OCI-LY1 (cell line): ENCODE results near the gene CACNA1E.

Experiments
- H2AFZ ChIP-seq: fragments of 200-600 bp; sonication (generic), shearing (Covaris generic); 2 replicates; pipeline ENCODE4 v1.6.0; 2014; ENCODE audit warnings: antibody characterized with exemption, mild to moderate bottlenecking, low read length
- H3F3A ChIP-seq: fragments of 200-600 bp; sonication (generic), shearing (Covaris generic); 2 replicates; pipeline ENCODE4 v1.6.0; 2014; ENCODE audit warnings: mild to moderate bottlenecking, antibody characterized with exemption, low read length, moderate library complexity; ENCODE audit not compliant: insufficient read depth
- H3K27ac ChIP-seq: fragments of 200-600 bp; sonication (generic); 2 replicates; pipeline ENCODE4 v1.5.1; 2014; ENCODE audit warnings: low read length, mixed run types, mild to moderate bottlenecking, low read depth; ENCODE audit not compliant: poor library complexity, severe bottlenecking
- H3K27me3 ChIP-seq: fragments of 200-600 bp; sonication (generic); 2 replicates; pipeline ENCODE4 v1.6.0; 2014; ENCODE audit warnings: antibody characterized with exemption, mild to moderate bottlenecking, low read length, moderate library complexity; ENCODE audit not compliant: insufficient read depth
- H3K36me3 ChIP-seq: fragments of 200-600 bp; sonication (generic); 2 replicates; pipeline ENCODE4 v1.6.1; 2014; ENCODE audit warnings: mild to moderate bottlenecking, antibody characterized with exemption, low read length, moderate library complexity, mixed read lengths; ENCODE audit not compliant: insufficient read depth
- H3K4me1 ChIP-seq: fragments of 200-600 bp; sonication (generic); 2 replicates; pipeline ENCODE4 v1.5.1; 2014; ENCODE audit warnings: mild to moderate bottlenecking, low read length, moderate library complexity; ENCODE audit not compliant: insufficient read depth, severe bottlenecking
- H3K4me2 ChIP-seq: fragments of 200-600 bp; sonication (generic), shearing (Covaris generic); 2 replicates; pipeline ENCODE4 v1.6.1; 2014; ENCODE audit warnings: low read length
- H3K4me3 ChIP-seq: fragments of 200-600 bp; sonication (generic); 2 replicates; pipeline ENCODE4 v1.5.1; 2014; ENCODE audit warnings: low read length, low read depth, mild to moderate bottlenecking, mixed read lengths; ENCODE audit not compliant: poor library complexity, severe bottlenecking
- H3K79me2 ChIP-seq: fragments of 200-600 bp; shearing (Covaris generic); 2 replicates; pipeline ENCODE4 v1.6.1; 2016; ENCODE audit warnings: mixed run types, low read length, mixed read lengths; ENCODE audit not compliant: insufficient read depth
- H3K9ac ChIP-seq: fragments of 200-600 bp; sonication (generic), shearing (Covaris generic); 2 replicates; pipeline ENCODE4 v1.6.1; 2014; ENCODE audit warnings: mild to moderate bottlenecking, low read length, mixed read lengths
- H3K9me2 ChIP-seq: fragments of 200-600 bp; sonication (generic), shearing (Covaris generic); 2 replicates; pipeline ENCODE4 v1.6.1; 2014; ENCODE audit warnings: low read depth, mild to moderate bottlenecking, low read length, mixed read lengths
- H3K9me3 ChIP-seq: fragments of 200-600 bp; shearing (Covaris generic); 2 replicates; pipeline ENCODE4 v1.6.1; 2014; ENCODE audit warnings: low read length, mixed read lengths
- H4K20me1 ChIP-seq: fragments of 200-600 bp; sonication (generic), shearing (Covaris generic); 2 replicates; pipeline ENCODE4 v1.6.0; 2016; ENCODE audit warnings: mild to moderate bottlenecking, low read length; ENCODE audit not compliant: insufficient read depth
- EZH2 ChIP-seq: fragments of 200-600 bp; sonication (generic), shearing (Covaris generic); IDR thresholded peaks from 2 replicates; pipeline ENCODE4 v1.8.0; 2017; ENCODE audit warnings: borderline replicate concordance, mixed run types, mild to moderate bottlenecking, antibody characterized with exemption, low read length, moderate library complexity, mixed read lengths
- TF ChIP-seq, protein P1 (sequence below): fragments of 200-600 bp; sonication (generic), shearing (Covaris generic); IDR thresholded peaks from 2 replicates; pipeline ENCODE4 v1.5.1; 2017; ENCODE audit warnings: mild to moderate bottlenecking, antibody characterized with exemption, low read length, moderate library complexity, mixed read lengths

Gene CACNA1E

DNA sequence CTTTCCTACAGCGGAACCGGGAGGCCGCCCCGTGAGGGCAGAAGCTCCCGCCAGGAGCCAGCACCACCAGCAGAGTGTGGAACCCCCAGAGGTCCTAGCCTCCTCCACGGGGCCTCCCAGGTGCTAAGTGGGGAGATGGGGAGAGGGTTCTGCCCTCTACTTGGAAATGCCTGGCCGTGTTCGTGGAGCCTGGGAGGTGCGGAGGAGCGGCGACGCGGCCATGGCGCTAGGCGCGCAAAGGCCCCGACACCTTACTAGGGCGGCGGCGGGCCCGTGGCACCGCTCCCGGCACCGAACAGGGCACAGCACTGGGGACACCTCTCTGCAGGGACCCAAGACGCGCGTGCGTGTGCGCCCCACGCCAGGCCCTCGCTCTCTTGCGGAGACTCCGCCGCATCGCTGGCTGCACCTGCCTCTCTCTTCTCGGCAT is 1.3 kb upstream of the CACNA1E start:
- H3K27me3 ChIP-seq, result no peaks in the 10 kb centered on the region
- no peaks in the 10 kb centered on the region for H3K4me1 ChIP-seq
- H3K9me2 ChIP-seq, result no peaks in the 10 kb centered on the region
- no peaks in the 10 kb centered on the region for H4K20me1 ChIP-seq
- H3K79me2 ChIP-seq, result no peaks in the 10 kb centered on the region
- no peak overlapping the region for H2AFZ ChIP-seq
- H3K4me3 ChIP-seq, result no peak overlapping the region
- H3K9ac ChIP-seq, result no peak overlapping the region
- no peak overlapping the region for H3K27ac ChIP-seq
- no peaks in the 10 kb centered on the region for H3K9me3 ChIP-seq
- TF ChIP-seq, protein P1, sequence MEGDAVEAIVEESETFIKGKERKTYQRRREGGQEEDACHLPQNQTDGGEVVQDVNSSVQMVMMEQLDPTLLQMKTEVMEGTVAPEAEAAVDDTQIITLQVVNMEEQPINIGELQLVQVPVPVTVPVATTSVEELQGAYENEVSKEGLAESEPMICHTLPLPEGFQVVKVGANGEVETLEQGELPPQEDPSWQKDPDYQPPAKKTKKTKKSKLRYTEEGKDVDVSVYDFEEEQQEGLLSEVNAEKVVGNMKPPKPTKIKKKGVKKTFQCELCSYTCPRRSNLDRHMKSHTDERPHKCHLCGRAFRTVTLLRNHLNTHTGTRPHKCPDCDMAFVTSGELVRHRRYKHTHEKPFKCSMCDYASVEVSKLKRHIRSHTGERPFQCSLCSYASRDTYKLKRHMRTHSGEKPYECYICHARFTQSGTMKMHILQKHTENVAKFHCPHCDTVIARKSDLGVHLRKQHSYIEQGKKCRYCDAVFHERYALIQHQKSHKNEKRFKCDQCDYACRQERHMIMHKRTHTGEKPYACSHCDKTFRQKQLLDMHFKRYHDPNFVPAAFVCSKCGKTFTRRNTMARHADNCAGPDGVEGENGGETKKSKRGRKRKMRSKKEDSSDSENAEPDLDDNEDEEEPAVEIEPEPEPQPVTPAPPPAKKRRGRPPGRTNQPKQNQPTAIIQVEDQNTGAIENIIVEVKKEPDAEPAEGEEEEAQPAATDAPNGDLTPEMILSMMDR, result no peak
- TF ChIP-seq EZH2, result no peak
- H3K4me2 ChIP-seq, result no peak overlapping the region
- H3F3A ChIP-seq, result no peaks in the 10 kb centered on the region
- H3K36me3 ChIP-seq, result no peaks in the 10 kb centered on the region

DNA sequence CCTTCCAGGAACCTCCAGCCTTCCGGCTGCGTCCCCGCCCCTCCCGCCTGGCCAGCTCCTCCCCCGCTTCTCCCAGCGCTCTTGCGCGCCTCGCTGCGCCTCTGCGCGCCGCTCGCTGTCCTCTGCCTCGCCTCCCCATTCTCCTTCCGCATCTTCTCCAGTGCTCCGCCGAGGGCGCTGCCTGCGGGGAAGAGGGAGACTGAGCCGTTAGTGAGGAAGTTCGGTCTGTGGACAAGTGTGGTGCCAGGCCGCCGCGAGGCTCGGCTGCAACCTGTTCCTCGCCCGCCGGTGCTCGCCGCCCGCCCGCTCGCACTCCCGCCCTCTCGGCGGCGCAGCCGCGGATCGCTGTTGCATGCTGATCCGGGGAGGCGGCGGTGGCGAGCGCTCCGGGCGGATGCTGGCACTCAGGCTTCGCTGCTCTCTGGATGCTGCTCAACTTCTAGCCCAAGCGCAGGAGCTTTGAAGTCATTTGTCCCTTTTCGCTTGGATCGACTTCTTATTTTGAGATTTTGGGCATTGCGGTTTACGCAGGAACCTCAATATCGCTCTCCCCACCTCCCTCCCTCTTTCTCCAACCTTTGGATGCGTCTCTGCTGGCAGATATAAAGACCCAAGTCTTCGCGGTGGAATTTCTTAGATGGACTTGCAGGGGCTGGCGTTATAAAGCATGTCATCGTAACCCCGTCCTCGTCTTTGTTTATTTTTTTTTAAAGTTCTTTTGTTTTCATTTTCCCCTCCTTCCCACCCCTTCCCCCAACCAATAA is 614 bp upstream of the CACNA1E start:
- no peak overlapping the region for H3K4me2 ChIP-seq
- no peaks in the 10 kb centered on the region for H3K27me3 ChIP-seq
- H3K9me3 ChIP-seq, result no peaks in the 10 kb centered on the region
- no peak for TF ChIP-seq EZH2
- TF ChIP-seq, protein P1, result no peak
- no peaks in the 10 kb centered on the region for H3K9me2 ChIP-seq
- H2AFZ ChIP-seq, result no peak overlapping the region
- no peak overlapping the region for H3K4me3 ChIP-seq
- H3K9ac ChIP-seq, result no peak overlapping the region
- no peaks in the 10 kb centered on the region for H3K36me3 ChIP-seq
- no peaks in the 10 kb centered on the region for H3K79me2 ChIP-seq
- no peaks in the 10 kb centered on the region for H3K4me1 ChIP-seq
- no peaks in the 10 kb centered on the region for H3F3A ChIP-seq
- H3K27ac ChIP-seq, result no peak overlapping the region
- no peaks in the 10 kb centered on the region for H4K20me1 ChIP-seq

DNA sequence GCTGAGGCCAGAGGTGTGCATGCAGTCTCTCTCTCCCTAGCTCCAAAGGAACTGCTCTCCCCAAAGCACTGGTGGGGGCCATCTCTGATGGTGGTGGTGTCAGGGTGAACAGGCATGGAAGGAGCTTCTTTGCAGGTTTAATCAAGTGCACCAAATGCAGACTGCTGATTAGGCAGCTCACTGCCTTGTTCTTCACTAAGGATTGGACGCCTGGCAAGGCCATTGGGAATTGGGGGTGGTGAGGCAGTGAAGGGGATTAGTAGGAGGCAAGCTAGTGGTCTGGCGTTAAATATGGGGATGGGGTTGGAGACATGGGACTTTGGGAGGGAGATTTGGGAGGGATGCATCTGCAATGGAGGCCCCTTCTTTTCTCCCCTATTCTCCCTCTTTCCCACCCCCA is 1.5 kb downstream of the CACNA1E start:
- H2AFZ ChIP-seq, result no peak overlapping the region
- no peaks in the 10 kb centered on the region for H3K9me3 ChIP-seq
- H3K4me3 ChIP-seq, result no peak overlapping the region
- no peaks in the 10 kb centered on the region for H3K9me2 ChIP-seq
- no peaks in the 10 kb centered on the region for H3K79me2 ChIP-seq
- H3K4me1 ChIP-seq, result no peaks in the 10 kb centered on the region
- no peaks in the 10 kb centered on the region for H3K36me3 ChIP-seq
- H3K27me3 ChIP-seq, result no peaks in the 10 kb centered on the region
- TF ChIP-seq, protein P1, result no peak
- TF ChIP-seq EZH2, result no peak
- H3K4me2 ChIP-seq, result no peak overlapping the region
- H3K9ac ChIP-seq, result no peak overlapping the region
- H3K27ac ChIP-seq, result no peak overlapping the region
- H4K20me1 ChIP-seq, result no peaks in the 10 kb centered on the region
- H3F3A ChIP-seq, result no peaks in the 10 kb centered on the region
